CD14-positive monocyte (primary cell): ENCODE measurements around the gene TMEM35B. TPM values are rescaled to one million over a fixed set of nuclear protein-coding genes. Genes with fewer than 3 reads are reported as not detected.

ENCODE experiments used
- DNase-seq, 3 donors: peaks; one replicate each; pipeline ENCODE4 v3.0.0-alpha.2; 2011 to 2022
- H2AFZ ChIP-seq: 2 replicates; pipeline ENCODE4 v1.6.0; 2012; ENCODE audit warnings: mild to moderate bottlenecking, low read depth, low read length, inconsistent platforms; ENCODE audit not compliant: insufficient read depth, poor library complexity, severe bottlenecking
- H3K27ac ChIP-seq, 2 donors: 1 replicate in 1 of 2; 2 replicates in 1 of 2; pipeline ENCODE4 v1.5.1; 2012 to 2013; ENCODE audit warnings: low read length in 2 of 2, control low read depth in 1 of 2, inconsistent platforms in 1 of 2, low read depth in 1 of 2, mild to moderate bottlenecking in 1 of 2
- H3K27me3 ChIP-seq, 2 donors: one replicate each; pipeline versions ENCODE4 v1.6.0 to v1.6.1; 2011 to 2013; ENCODE audit warnings: low read length in 2 of 2; ENCODE audit not compliant: control insufficient read depth in 2 of 2, insufficient read depth in 2 of 2
- H3K36me3 ChIP-seq, 2 donors: replicated peaks in 1 of 2; 1 replicate in 1 of 2; 2 replicates in 1 of 2; pipeline versions ENCODE4 v1.5.1 to v1.6.1; 2012 to 2013; ENCODE audit warnings: low read length in 2 of 2, control low read depth in 1 of 2, inconsistent platforms in 1 of 2, mild to moderate bottlenecking in 1 of 2; ENCODE audit not compliant: insufficient read depth in 2 of 2, control insufficient read depth in 1 of 2
- H3K4me1 ChIP-seq, 2 donors: 1 replicate in 1 of 2; 2 replicates in 1 of 2; pipeline versions ENCODE4 v1.5.1 to v1.6.1; 2012 to 2013; ENCODE audit warnings: low read length in 2 of 2, control low read depth in 1 of 2, inconsistent platforms in 1 of 2, mild to moderate bottlenecking in 1 of 2, moderate library complexity in 1 of 2; ENCODE audit not compliant: insufficient read depth in 2 of 2, control insufficient read depth in 1 of 2
- H3K4me2 ChIP-seq: replicated peaks from 2 replicates; pipeline ENCODE3; 2012; ENCODE audit warnings: low read length, moderate library complexity, mild to moderate bottlenecking; ENCODE audit not compliant: poor library complexity, severe bottlenecking; ENCODE audit errors: extremely low read depth
- H3K4me3 ChIP-seq, 3 experiments: fragments of 200-600 bp in 1 of 3; sonication (generic) in 1 of 3; replicated peaks in 1 of 3; 1 replicate in 2 of 3; 2 replicates in 1 of 3; pipeline ENCODE4 v1.5.1; 2011 to 2013; ENCODE audit warnings: low read length in 3 of 3, mild to moderate bottlenecking in 3 of 3, control low read depth in 2 of 3, low read depth in 2 of 3, inconsistent platforms in 1 of 3, moderate library complexity in 1 of 3
- H3K79me2 ChIP-seq: 2 replicates; pipeline ENCODE4 v1.6.0; 2012; ENCODE audit warnings: mild to moderate bottlenecking, control low read depth, inconsistent platforms, low read length, moderate library complexity; ENCODE audit not compliant: insufficient read depth
- H3K9ac ChIP-seq: 2 replicates; pipeline ENCODE4 v1.6.0; 2017; ENCODE audit warnings: low read length, mild to moderate bottlenecking; ENCODE audit not compliant: insufficient read depth, poor library complexity, severe bottlenecking
- H3K9me3 ChIP-seq, 2 donors: replicated peaks in 1 of 2; 1 replicate in 1 of 2; 2 replicates in 1 of 2; pipeline versions ENCODE4 v1.5.1 to v1.6.1; 2012 to 2013; ENCODE audit warnings: low read length in 2 of 2, control low read depth in 1 of 2; ENCODE audit not compliant: control insufficient read depth in 1 of 2, insufficient read depth in 1 of 2
- H4K20me1 ChIP-seq: 2 replicates; pipeline ENCODE4 v1.6.0; 2012; ENCODE audit warnings: mild to moderate bottlenecking, low read length, control low read depth, moderate library complexity; ENCODE audit not compliant: insufficient read depth
- H3K27ac Mint-ChIP-seq, 7 donors: one replicate each; pipeline ENCODE4 v1.8.0; 2020; ENCODE audit warnings: mild to moderate bottlenecking in 7 of 7, mixed read lengths in 7 of 7, moderate library complexity in 6 of 7, inconsistent platforms in 2 of 7
- H3K27me3 Mint-ChIP-seq, 3 donors: one replicate each; pipeline ENCODE4 v1.8.0; 2021 to 2022; ENCODE audit warnings: low read depth in 3 of 3, mild to moderate bottlenecking in 3 of 3, mixed read lengths in 3 of 3, moderate library complexity in 3 of 3, inconsistent platforms in 1 of 3
- H3K36me3 Mint-ChIP-seq, 2 donors: one replicate each; pipeline ENCODE4 v1.8.0; 2020; ENCODE audit warnings: mixed read lengths in 2 of 2, inconsistent platforms in 1 of 2, mild to moderate bottlenecking in 1 of 2
- H3K4me1 Mint-ChIP-seq: one replicate; pipeline ENCODE4 v1.8.0; 2020; ENCODE audit warnings: mild to moderate bottlenecking, mixed read lengths
- H3K4me3 Mint-ChIP-seq, 2 donors: one replicate each; pipeline ENCODE4 v1.8.0; 2020; ENCODE audit warnings: mild to moderate bottlenecking in 2 of 2, mixed read lengths in 2 of 2, moderate library complexity in 1 of 2
- H3K9me3 Mint-ChIP-seq, 7 donors: one replicate each; pipeline ENCODE4 v1.8.0; 2020 to 2022; ENCODE audit warnings: mixed read lengths in 7 of 7, mild to moderate bottlenecking in 6 of 7, moderate library complexity in 6 of 7, inconsistent platforms in 2 of 7
- CTCF ChIP-seq: fragments of 200-600 bp; IDR thresholded peaks from one replicate; pipeline ENCODE4 v1.8.0; 2022; ENCODE audit warnings: antibody characterized with exemption, mild to moderate bottlenecking
- WGBS: methylation state at CpG from one replicate; pipeline ENCODE4 v1.1.5; 2013; ENCODE audit warnings: missing lambda C conversion rate; ENCODE audit not compliant: insufficient coverage; 5-methylcytosine and 5-hydroxymethylcytosine counted together
- intact Hi-C, 2 donors: fragments of 100-400 bp; cut with micrococcal nuclease; formaldehyde crosslinking; loops; one replicate each; pipeline versions ENCODE4 v1.15.0 to v1.15.1; 2023
- polyA plus RNA-seq, 3 donors: library from polyadenylated mRNA; depleted of rRNA in 1 of 3; unstranded in 2 of 3; stranded (reverse) in 1 of 3; fragments of 300-500 nt in 2 of 3; fragments of >200 nt in 1 of 3; fragmentation: Illumina TruSeq in 2 of 3; gene quantifications; 1 replicate in 2 of 3; 2 replicates in 1 of 3; pipeline ENCODE4 v1.2.3, GENCODE V29; 2012 to 2021

The TMEM35B gene
- polyA plus RNA-seq, 3 donors = 33.6 to 128 (median 102) TPM

- Histone ChIP-seq H3K4me3 (no peak overlapping the region), H3K36me3 (peaks cover 60 to 74% of the 10 kb centered on the region in 2 donors), H2AFZ (no peak overlapping the region), H3K27ac (no peak overlapping the region), H4K20me1 (no peaks in the 10 kb centered on the region), H3K27me3 (no peaks in the 10 kb centered on the region), H3K4me2 (no peak overlapping the region), H3K9ac (no peak overlapping the region), H3K9me3 (no peaks in the 10 kb centered on the region), H3K79me2 (no peaks in the 10 kb centered on the region), H3K4me1 (no peaks in the 10 kb centered on the region)
- Mint-ChIP-seq H3K9me3 (no peaks in the 10 kb centered on the region), H3K4me3 (no peak overlapping the region), H3K27ac (no peak overlapping the region), H3K4me1 (no peaks in the 10 kb centered on the region), H3K27me3 (no peaks in the 10 kb centered on the region), H3K36me3 (peaks cover 49 to 62% of the 10 kb centered on the region in 2 donors)
- no peak for TF ChIP-seq CTCF
- intact Hi-C loops = no loop called here
- no CpG with 5 or more reads among the region's 5 CpGs for WGBS
- no peak for DNase-seq
These were observed 9.7 kb upstream of the TMEM35B start for GRCh38 chr1:34994878-34995277.

GRCh38 chr1:34988581-34988980 is 3.4 kb upstream of the TMEM35B start:
- H3K9ac ChIP-seq = no peak overlapping the region
- Mint-ChIP-seq H3K27ac (no peak overlapping the region), H3K4me3 (no peak overlapping the region), H3K9me3 (no peaks in the 10 kb centered on the region), H3K4me1 (peaks cover 14% of the 10 kb centered on the region), H3K27me3 (no peaks in the 10 kb centered on the region), H3K36me3 (peaks cover 32 to 52% of the 10 kb centered on the region in 2 donors)
- H3K36me3 ChIP-seq = peaks cover 50 to 54% of the 10 kb centered on the region in 2 donors
- H3K4me2 ChIP-seq = no peak overlapping the region
- H3K27ac ChIP-seq = no peak overlapping the region
- peaks cover 12 to 18% of the 10 kb centered on the region in 2 donors for H3K4me1 ChIP-seq
- peaks cover 9% of the 10 kb centered on the region for H3K79me2 ChIP-seq
- H3K27me3 ChIP-seq = no peaks in the 10 kb centered on the region
- peaks cover 8% of the 10 kb centered on the region for H4K20me1 ChIP-seq
- no peak for DNase-seq
- H3K9me3 ChIP-seq = no peaks in the 10 kb centered on the region
- H2AFZ ChIP-seq = no peak overlapping the region
- intact Hi-C loops = no loop called here
- H3K4me3 ChIP-seq = no peak overlapping the region
- no peak for TF ChIP-seq CTCF
